ENCODE data around the gene CRABP1. TPM values are rescaled to one million over a fixed set of nuclear protein-coding genes. Genes with fewer than 3 reads are reported as not detected.
A peak's percentile ranks its signal among the peaks of the same experiment; 100 is the strongest.

CRABP1 gene
- total and polyA plus RNA-seq, 7 donors = 0.05 TPM; not detected in 6

GRCh38 chr15:78396186-78396814, 56.1 kb downstream of the CRABP1 start:
- Histone ChIP-seq H3K4me3 (no peak overlapping the region), H3K36me3 (ENCODE audit: insufficient read depth in 1 of 2, low read depth in 1 of 2) (no peaks in the 10 kb centered on the region), H3K27ac (no peak overlapping the region), H3K9me3 (no peaks in the 10 kb centered on the region), H3K27me3 (ENCODE audit: insufficient read depth in 3 of 3, low read length in 2 of 3) (peaks cover 0 to 4% (median 0%) of the 10 kb centered on the region in 3 donors), H3K4me1 (no peaks in the 10 kb centered on the region)
- intact Hi-C loops (cut with DNase I) = no loop called here
- 81 to 92% (median 88%) methylated on average over 9 of the region's 9 CpGs for WGBS, 3 donors
- DNase-seq = no peak
- TF ChIP-seq CTCF (IDR thresholded peaks at IDR 0.05) = no peak
- no peak for ATAC-seq

DNA sequence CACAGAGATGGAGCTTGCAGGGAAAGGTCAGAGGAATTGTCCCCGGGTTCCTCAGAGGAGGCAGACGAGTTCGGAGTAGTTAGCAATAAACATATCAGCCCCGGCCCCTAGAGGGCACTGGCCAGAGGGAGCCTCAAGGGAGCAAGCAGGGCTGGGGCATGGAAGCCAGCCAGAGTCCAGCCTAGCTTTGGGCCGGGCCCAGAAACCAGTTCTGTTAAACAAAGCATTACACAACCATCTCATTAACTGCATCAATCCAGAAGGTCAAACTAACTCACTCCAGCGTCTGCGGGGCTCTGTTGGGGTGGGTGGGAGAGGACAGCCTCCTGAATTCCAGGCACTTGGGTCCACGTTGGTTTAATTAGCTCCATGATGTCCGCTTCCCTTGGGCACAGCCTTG, 56.8 kb downstream of the CRABP1 start:
- no peak overlapping the region for H3K27ac ChIP-seq
- H3K36me3 ChIP-seq (ENCODE audit: insufficient read depth in 1 of 2, low read depth in 1 of 2) = no peaks in the 10 kb centered on the region
- H3K27me3 ChIP-seq (ENCODE audit: insufficient read depth in 3 of 3, low read length in 2 of 3) = peaks cover 0 to 4% (median 3%) of the 10 kb centered on the region in 3 donors
- intact Hi-C loops (cut with DNase I) = no loop called here
- no peak overlapping the region for H3K4me3 ChIP-seq
- ATAC-seq (peak; percentile 59 to 90 (median 86)), DNase-seq (peak; percentile 52 to 77)
- 26 to 50% (median 29%) methylated on average over 9 of the region's 9 CpGs for WGBS, 3 donors
- H3K4me1 ChIP-seq = no peaks in the 10 kb centered on the region
- TF ChIP-seq CTCF (IDR thresholded peaks at IDR 0.05) = peak; percentile 39
- no peaks in the 10 kb centered on the region for H3K9me3 ChIP-seq

GRCh38 chr15:78397382-78397781, 57.2 kb downstream of the CRABP1 start:
- no peak overlapping the region for H3K27ac ChIP-seq

More at GRCh38 chr15:78397382-78397781, 57.2 kb downstream of the CRABP1 start:
- no peak for TF ChIP-seq CTCF (IDR thresholded peaks at IDR 0.05)
- H3K4me3 ChIP-seq = no peak overlapping the region
- no peaks in the 10 kb centered on the region for H3K4me1 ChIP-seq
- intact Hi-C loops (cut with DNase I) = no loop called here
- 72 to 83% (median 74%) methylated on average over 2 of the region's 2 CpGs for WGBS, 3 donors
- H3K9me3 ChIP-seq = no peaks in the 10 kb centered on the region
- peaks cover 0 to 4% (median 3%) of the 10 kb centered on the region in 3 donors for H3K27me3 ChIP-seq (ENCODE audit: insufficient read depth in 3 of 3, low read length in 2 of 3)
- H3K36me3 ChIP-seq (ENCODE audit: insufficient read depth in 1 of 2, low read depth in 1 of 2) = no peaks in the 10 kb centered on the region
- ATAC-seq (peak in 2 of 4 donors; percentile 7 to 13), DNase-seq (no peak)

Other genes starting within 250 kb of the CRABP1 start
- not detected for gene SH2D7, start 247.8 kb upstream of the CRABP1 start, total RNA-seq
- not detected for gene SH2D7, start 247.8 kb upstream of the CRABP1 start, polyA plus RNA-seq
- gene CIB2, start 208.9 kb upstream of the CRABP1 start, total RNA-seq = 10 to 100 TPM in 1 of 4 donors, 1 to 10 TPM in 3; 2.4 to 18.0 (median 6.6) TPM
- gene CIB2, start 208.9 kb upstream of the CRABP1 start, polyA plus RNA-seq = 1 to 10 TPM; 3.7 to 9.7 (median 4.7) TPM
- gene IDH3A, start 191.0 kb upstream of the CRABP1 start, total RNA-seq = 100 to 1,000 TPM; 203 to 309 (median 251) TPM
- 100 to 1,000 TPM; 154 to 228 (median 179) TPM for gene IDH3A, start 191.0 kb upstream of the CRABP1 start, polyA plus RNA-seq
- gene ACSBG1, start 105.8 kb upstream of the CRABP1 start, total RNA-seq = under 1 TPM in 1 of 4 donors, not detected in 3; 0.12 TPM
- under 1 TPM; 0.43 to 0.64 (median 0.59) TPM for gene ACSBG1, start 105.8 kb upstream of the CRABP1 start, polyA plus RNA-seq
- gene DNAJA4, start 75.8 kb upstream of the CRABP1 start, total RNA-seq = 100 to 1,000 TPM in 3 of 4 donors, 10 to 100 TPM in 1; 78.5 to 263 (median 184) TPM
- 100 to 1,000 TPM; 154 to 276 (median 188) TPM for gene DNAJA4, start 75.8 kb upstream of the CRABP1 start, polyA plus RNA-seq
- 10 to 100 TPM; 17.7 to 38.6 (median 30.8) TPM for gene SKIC8, start 40.7 kb upstream of the CRABP1 start, total RNA-seq
- gene SKIC8, start 40.7 kb upstream of the CRABP1 start, polyA plus RNA-seq = 10 to 100 TPM; 32.9 to 48.9 (median 39.7) TPM
- 10 to 100 TPM; 29.2 to 46.5 (median 42.9) TPM for gene IREB2, start 97.9 kb downstream of the CRABP1 start, total RNA-seq
- gene IREB2, start 97.9 kb downstream of the CRABP1 start, polyA plus RNA-seq = 10 to 100 TPM; 11.0 to 24.6 (median 11.3) TPM
- 10 to 100 TPM in 1 of 4 donors, 1 to 10 TPM in 3; 3.1 to 10.9 (median 6.0) TPM for gene HYKK, start 167.2 kb downstream of the CRABP1 start, total RNA-seq
- 1 to 10 TPM; 1.1 to 3.4 (median 2.9) TPM for gene HYKK, start 167.2 kb downstream of the CRABP1 start, polyA plus RNA-seq
- 100 to 1,000 TPM in 3 of 4 donors, 10 to 100 TPM in 1; 94.3 to 227 (median 176) TPM for gene PSMA4, start 200.1 kb downstream of the CRABP1 start, total RNA-seq
- gene PSMA4, start 200.1 kb downstream of the CRABP1 start, polyA plus RNA-seq = 100 to 1,000 TPM; 261 to 487 (median 348) TPM
- 1 to 10 TPM in 3 of 4 donors, under 1 TPM in 1; 0.71 to 4.4 (median 3.8) TPM for gene CHRNA5, start 225.2 kb downstream of the CRABP1 start, total RNA-seq
- gene CHRNA5, start 225.2 kb downstream of the CRABP1 start, polyA plus RNA-seq = 1 to 10 TPM; 1.4 to 3.3 (median 2.4) TPM

All from psoas muscle (tissue), 8 donors.